HL-60 (cell line): ENCODE measurements around the gene PATE3.

ENCODE experiments used
- DNase-seq, 2 experiments: peaks; one replicate each; pipeline ENCODE4 v3.0.0-alpha.2; 2010 to 2020; ENCODE audit warnings: low read depth in 1 of 2, low spot score in 1 of 2
- H3K27ac ChIP-seq: fragments of 250-450 bp; sonication (Bioruptor Pico); replicated peaks from 2 replicates; pipeline ENCODE4 v1.5.1; 2020; ENCODE audit warnings: mild to moderate bottlenecking, moderate library complexity
- H3K27me3 ChIP-seq: fragments of 250-450 bp; sonication (Bioruptor Pico); 2 replicates; pipeline ENCODE4 v1.5.1; 2021; ENCODE audit warnings: mild to moderate bottlenecking, moderate library complexity; ENCODE audit not compliant: insufficient read depth, poor library complexity, severe bottlenecking
- H3K4me3 ChIP-seq: replicated peaks from 2 replicates; pipeline ENCODE4 v1.5.1; 2011; ENCODE audit warnings: mild to moderate bottlenecking, control low read depth, low read length; ENCODE audit not compliant: insufficient read depth
- GABPA ChIP-seq: IDR thresholded peaks from 2 replicates; pipeline ENCODE4 v1.6.1; 2012; ENCODE audit warnings: low read depth
- POLR2AphosphoS5 ChIP-seq: IDR thresholded peaks from 2 replicates; pipeline ENCODE4 v1.6.1; 2012; ENCODE audit warnings: low read depth
- SPI1 ChIP-seq: IDR thresholded peaks from 2 replicates; pipeline ENCODE4 v1.6.1; 2012; ENCODE audit warnings: low read depth, mild to moderate bottlenecking, borderline replicate concordance
- TF ChIP-seq, protein P1 (sequence below): IDR thresholded peaks from 2 replicates; pipeline ENCODE4 v1.6.1; 2012; ENCODE audit warnings: low read depth; ENCODE audit not compliant: insufficient replicate concordance
- TF ChIP-seq, protein P2 (sequence below): IDR thresholded peaks from one replicate; pipeline ENCODE4 v1.5.1; 2011; ENCODE audit warnings: low read length, control low read depth, inconsistent platforms; ENCODE audit not compliant: insufficient read depth

Gene PATE3

DNA sequence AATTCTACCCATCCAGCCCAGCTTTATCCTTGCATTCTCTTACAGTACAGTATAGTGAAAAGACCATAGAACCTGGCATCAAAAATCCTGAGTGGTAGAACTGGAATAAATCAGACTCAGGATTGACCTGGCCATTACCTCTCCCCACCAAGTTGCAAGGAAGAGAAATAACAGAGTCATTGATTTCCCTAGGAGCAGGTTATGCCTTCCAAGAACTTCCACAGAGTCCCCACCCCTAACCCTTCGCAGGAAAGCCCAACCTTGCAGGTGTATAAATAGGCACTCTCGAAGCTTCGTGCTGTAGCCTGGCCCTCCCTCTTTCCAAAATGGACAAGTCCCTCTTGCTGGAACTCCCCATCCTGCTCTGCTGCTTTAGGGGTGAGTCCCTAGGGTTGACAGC is 41.9 kb upstream of the PATE3 start, which contains the start of gene PATE1:
PATE1 (plus strand) TSS at position 301 of the 400 bp plus-strand sequence; CDS start at position 327, 26 bp downstream.
- DNase-seq, result no peak
- H3K27ac ChIP-seq, result no peak within 1 kb of the TSS
- H3K4me3 ChIP-seq, result no peak within 1 kb of the TSS
- peaks cover 12% of the 10 kb centered on the region for H3K27me3 ChIP-seq
- TF ChIP-seq, protein P1, sequence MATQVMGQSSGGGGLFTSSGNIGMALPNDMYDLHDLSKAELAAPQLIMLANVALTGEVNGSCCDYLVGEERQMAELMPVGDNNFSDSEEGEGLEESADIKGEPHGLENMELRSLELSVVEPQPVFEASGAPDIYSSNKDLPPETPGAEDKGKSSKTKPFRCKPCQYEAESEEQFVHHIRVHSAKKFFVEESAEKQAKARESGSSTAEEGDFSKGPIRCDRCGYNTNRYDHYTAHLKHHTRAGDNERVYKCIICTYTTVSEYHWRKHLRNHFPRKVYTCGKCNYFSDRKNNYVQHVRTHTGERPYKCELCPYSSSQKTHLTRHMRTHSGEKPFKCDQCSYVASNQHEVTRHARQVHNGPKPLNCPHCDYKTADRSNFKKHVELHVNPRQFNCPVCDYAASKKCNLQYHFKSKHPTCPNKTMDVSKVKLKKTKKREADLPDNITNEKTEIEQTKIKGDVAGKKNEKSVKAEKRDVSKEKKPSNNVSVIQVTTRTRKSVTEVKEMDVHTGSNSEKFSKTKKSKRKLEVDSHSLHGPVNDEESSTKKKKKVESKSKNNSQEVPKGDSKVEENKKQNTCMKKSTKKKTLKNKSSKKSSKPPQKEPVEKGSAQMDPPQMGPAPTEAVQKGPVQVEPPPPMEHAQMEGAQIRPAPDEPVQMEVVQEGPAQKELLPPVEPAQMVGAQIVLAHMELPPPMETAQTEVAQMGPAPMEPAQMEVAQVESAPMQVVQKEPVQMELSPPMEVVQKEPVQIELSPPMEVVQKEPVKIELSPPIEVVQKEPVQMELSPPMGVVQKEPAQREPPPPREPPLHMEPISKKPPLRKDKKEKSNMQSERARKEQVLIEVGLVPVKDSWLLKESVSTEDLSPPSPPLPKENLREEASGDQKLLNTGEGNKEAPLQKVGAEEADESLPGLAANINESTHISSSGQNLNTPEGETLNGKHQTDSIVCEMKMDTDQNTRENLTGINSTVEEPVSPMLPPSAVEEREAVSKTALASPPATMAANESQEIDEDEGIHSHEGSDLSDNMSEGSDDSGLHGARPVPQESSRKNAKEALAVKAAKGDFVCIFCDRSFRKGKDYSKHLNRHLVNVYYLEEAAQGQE, result no peak
- TF ChIP-seq GABPA (no peak), SPI1 (no peak), POLR2AphosphoS5 (no peak)
- TF ChIP-seq, protein P2, sequence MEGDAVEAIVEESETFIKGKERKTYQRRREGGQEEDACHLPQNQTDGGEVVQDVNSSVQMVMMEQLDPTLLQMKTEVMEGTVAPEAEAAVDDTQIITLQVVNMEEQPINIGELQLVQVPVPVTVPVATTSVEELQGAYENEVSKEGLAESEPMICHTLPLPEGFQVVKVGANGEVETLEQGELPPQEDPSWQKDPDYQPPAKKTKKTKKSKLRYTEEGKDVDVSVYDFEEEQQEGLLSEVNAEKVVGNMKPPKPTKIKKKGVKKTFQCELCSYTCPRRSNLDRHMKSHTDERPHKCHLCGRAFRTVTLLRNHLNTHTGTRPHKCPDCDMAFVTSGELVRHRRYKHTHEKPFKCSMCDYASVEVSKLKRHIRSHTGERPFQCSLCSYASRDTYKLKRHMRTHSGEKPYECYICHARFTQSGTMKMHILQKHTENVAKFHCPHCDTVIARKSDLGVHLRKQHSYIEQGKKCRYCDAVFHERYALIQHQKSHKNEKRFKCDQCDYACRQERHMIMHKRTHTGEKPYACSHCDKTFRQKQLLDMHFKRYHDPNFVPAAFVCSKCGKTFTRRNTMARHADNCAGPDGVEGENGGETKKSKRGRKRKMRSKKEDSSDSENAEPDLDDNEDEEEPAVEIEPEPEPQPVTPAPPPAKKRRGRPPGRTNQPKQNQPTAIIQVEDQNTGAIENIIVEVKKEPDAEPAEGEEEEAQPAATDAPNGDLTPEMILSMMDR, result no peak

DNA sequence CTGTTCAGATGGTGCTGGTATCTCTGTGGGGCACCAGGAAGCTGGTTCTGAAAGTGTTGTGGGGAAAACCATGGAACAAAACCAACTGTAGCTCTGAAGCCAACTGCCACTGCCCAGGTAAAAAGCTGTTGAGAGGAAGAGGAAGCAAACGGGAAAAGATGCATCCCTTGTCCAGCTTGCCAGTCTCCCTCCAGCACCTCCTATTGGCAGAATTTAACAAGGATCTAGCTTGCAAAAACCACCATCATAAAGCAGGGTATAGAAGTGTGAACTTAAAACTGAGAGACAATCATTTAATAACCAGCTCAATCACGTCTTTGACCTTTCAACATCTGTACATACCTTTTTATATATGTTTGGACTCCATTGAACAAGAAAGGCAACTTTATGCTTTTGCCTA is 37.3 kb upstream of the PATE3 start:
- TF ChIP-seq, protein P1, result no peak
- TF ChIP-seq, protein P2, result no peak
- TF ChIP-seq GABPA, result no peak
- no peak for TF ChIP-seq SPI1
- TF ChIP-seq POLR2AphosphoS5, result no peak
- no peak overlapping the region for H3K4me3 ChIP-seq
- no peak overlapping the region for H3K27ac ChIP-seq
- H3K27me3 ChIP-seq, result peaks cover 8% of the 10 kb centered on the region
- no peak for DNase-seq

DNA sequence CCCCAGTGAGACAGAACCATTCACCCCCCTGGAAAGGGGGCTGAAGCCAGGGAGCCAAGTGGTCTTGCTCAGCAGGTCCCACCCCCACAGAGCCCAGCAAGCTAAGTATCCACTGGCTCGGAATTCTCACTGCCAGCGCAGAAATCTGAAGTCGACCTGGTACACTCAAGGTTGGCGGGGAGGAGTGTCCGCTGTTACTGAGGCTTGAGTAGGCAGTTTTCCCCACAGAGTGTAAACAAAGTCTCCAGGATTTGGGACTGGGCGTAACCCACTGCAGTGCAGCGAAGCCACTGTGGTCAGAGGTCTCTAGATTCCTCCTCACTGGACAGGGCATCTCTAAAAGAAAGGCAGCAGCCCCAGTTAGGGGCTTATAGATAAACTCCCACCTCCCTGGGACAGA is 31.9 kb upstream of the PATE3 start:
- DNase-seq, result no peak
- H3K27me3 ChIP-seq, result peaks cover 10% of the 10 kb centered on the region
- H3K27ac ChIP-seq, result no peak overlapping the region
- H3K4me3 ChIP-seq, result no peak overlapping the region
- TF ChIP-seq POLR2AphosphoS5, result no peak
- TF ChIP-seq, protein P2, result no peak
- TF ChIP-seq GABPA, result no peak
- TF ChIP-seq SPI1, result no peak
- TF ChIP-seq, protein P1, result no peak
